Measurements from ENCODE around the gene SGTB. TPM values are rescaled to one million over a fixed set of nuclear protein-coding genes. Genes with fewer than 3 reads are reported as not detected.

SGTB gene
- polyA plus RNA-seq, 1 donor (not counting 4 experiments of a cell fraction or from before 2014, with no cell fraction given): 10.4 TPM

- no peaks in the 10 kb centered on the region for H4K20me1 ChIP-seq (ENCODE audit: control insufficient read depth, extremely low read depth, insufficient read depth, low read length)
- FAIRE-seq (no peak), DNase-seq (ENCODE audit: low read depth, low spot score) (no peak)
- H3K27ac ChIP-seq (ENCODE audit: control insufficient read depth, insufficient read depth, low read length): no peak overlapping the region
- no peaks in the 10 kb centered on the region for H3K27me3 ChIP-seq (ENCODE audit: control insufficient read depth, extremely low read depth, insufficient read depth, low read length)
- no peak overlapping the region for H3K9ac ChIP-seq (ENCODE audit: control insufficient read depth, extremely low read depth, insufficient read depth, low read length)
- H2AFZ ChIP-seq (ENCODE audit: control insufficient read depth, low read length): no peak overlapping the region
- dilution Hi-C loops (cut with MboI; ENCODE audit: extremely low pct_ligation_motif_present, low sequenced_read_pairs): no loop called here
- H3K79me2 ChIP-seq (ENCODE audit: control insufficient read depth, insufficient read depth, low read length): peaks cover 2% of the 10 kb centered on the region
- TF ChIP-seq CTCF (optimal IDR thresholded peaks at IDR 0.05 in 1 of 3, IDR thresholded peaks at IDR 0.05 in 1 of 3, conservative IDR thresholded peaks at IDR 0.05 in 1 of 3; ENCODE audit: extremely low read depth in 1 of 3, insufficient read depth in 2 of 3, low read length in 3 of 3): no peak
- no peak for TF ChIP-seq EZH2 (IDR thresholded peaks at IDR 0.05; ENCODE audit: low read length)
- H3K9me3 ChIP-seq (ENCODE audit: control insufficient read depth, low read depth, low read length): no peaks in the 10 kb centered on the region
- H3K4me2 ChIP-seq (ENCODE audit: control insufficient read depth, extremely low read depth, insufficient read depth, low read depth, low read length): no peak overlapping the region
- no peaks in the 10 kb centered on the region for H3K4me1 ChIP-seq (ENCODE audit: control insufficient read depth, extremely low read depth, insufficient read depth, low read length)
- H3K36me3 ChIP-seq (ENCODE audit: control insufficient read depth in 2 of 2, extremely low read depth in 1 of 2, insufficient read depth in 2 of 2, low read length in 2 of 2): peaks cover 1 to 12% of the 10 kb centered on the region in 2 experiments
- H3K9me1 ChIP-seq (ENCODE audit: control insufficient read depth, extremely low read depth, insufficient read depth, low read length): no peaks in the 10 kb centered on the region
- no peak overlapping the region for H3K4me3 ChIP-seq (ENCODE audit: control insufficient read depth in 2 of 3, extremely low read depth in 1 of 3, insufficient read depth in 2 of 3, low read depth in 1 of 3, low read length in 3 of 3)
These were observed 36.7 kb upstream of the SGTB start for GRCh38 chr5:65758546-65759144.

DNA sequence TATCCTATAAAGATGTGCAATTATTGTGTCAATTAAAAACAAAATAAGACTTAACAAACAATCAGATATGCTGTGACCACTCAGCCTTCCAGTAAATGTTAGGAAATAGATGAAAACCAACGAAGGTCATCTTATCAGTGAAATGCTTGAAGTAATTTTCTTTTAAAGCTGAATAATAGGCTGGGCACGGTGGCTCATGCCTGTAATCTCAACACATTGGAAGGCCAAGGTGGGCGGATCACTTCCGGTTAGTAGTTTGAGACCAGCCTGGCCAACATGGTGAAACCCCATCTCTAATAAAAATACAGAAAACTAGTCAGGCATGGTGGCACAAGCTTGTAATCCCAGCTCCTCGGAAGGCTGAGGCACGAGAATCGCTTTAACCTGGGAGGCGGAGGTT lies 31.3 kb upstream of the SGTB start:
- H3K79me2 ChIP-seq (ENCODE audit: control insufficient read depth, insufficient read depth, low read length): peaks cover 10% of the 10 kb centered on the region
- dilution Hi-C loops (cut with MboI; ENCODE audit: extremely low pct_ligation_motif_present, low sequenced_read_pairs): no loop called here
- no peaks in the 10 kb centered on the region for H3K9me3 ChIP-seq (ENCODE audit: control insufficient read depth, low read depth, low read length)
- H3K4me1 ChIP-seq (ENCODE audit: control insufficient read depth, extremely low read depth, insufficient read depth, low read length): peaks cover 3% of the 10 kb centered on the region
- peaks cover 0 to 4% of the 10 kb centered on the region in 2 experiments for H3K36me3 ChIP-seq (ENCODE audit: control insufficient read depth in 2 of 2, extremely low read depth in 1 of 2, insufficient read depth in 2 of 2, low read length in 2 of 2)
- H3K27me3 ChIP-seq (ENCODE audit: control insufficient read depth, extremely low read depth, insufficient read depth, low read length): no peaks in the 10 kb centered on the region
- no peak for DNase-seq (ENCODE audit: low read depth, low spot score)
- no peak overlapping the region for H3K4me3 ChIP-seq (ENCODE audit: control insufficient read depth in 2 of 3, extremely low read depth in 1 of 3, insufficient read depth in 2 of 3, low read depth in 1 of 3, low read length in 3 of 3)
- no peak overlapping the region for H3K9ac ChIP-seq (ENCODE audit: control insufficient read depth, extremely low read depth, insufficient read depth, low read length)
- H4K20me1 ChIP-seq (ENCODE audit: control insufficient read depth, extremely low read depth, insufficient read depth, low read length): no peaks in the 10 kb centered on the region
- no peak for TF ChIP-seq EZH2 (IDR thresholded peaks at IDR 0.05; ENCODE audit: low read length)
- TF ChIP-seq CTCF (optimal IDR thresholded peaks at IDR 0.05 in 1 of 3, IDR thresholded peaks at IDR 0.05 in 1 of 3, conservative IDR thresholded peaks at IDR 0.05 in 1 of 3; ENCODE audit: extremely low read depth in 1 of 3, insufficient read depth in 2 of 3, low read length in 3 of 3): no peak
- H2AFZ ChIP-seq (ENCODE audit: control insufficient read depth, low read length): no peak overlapping the region
- no peak for FAIRE-seq
- no peak overlapping the region for H3K27ac ChIP-seq (ENCODE audit: control insufficient read depth, insufficient read depth, low read length)
- H3K4me2 ChIP-seq (ENCODE audit: control insufficient read depth, extremely low read depth, insufficient read depth, low read depth, low read length): no peak overlapping the region
- no peaks in the 10 kb centered on the region for H3K9me1 ChIP-seq (ENCODE audit: control insufficient read depth, extremely low read depth, insufficient read depth, low read length)

Data from keratinocyte (primary cell).